CD4-positive, alpha-beta memory T cell (primary cell): ENCODE measurements around the gene UBR1. TPM values are rescaled to one million over a fixed set of nuclear protein-coding genes. Genes with fewer than 3 reads are reported as not detected.
A peak's percentile ranks its signal among the peaks of the same experiment; 100 is the strongest.

Source experiments
- CTCF ChIA-PET: fragments of 350-600 bp; sonication (Branson Sonifier 250); formaldehyde crosslinking; loops from one replicate; lab custom pipeline; 2021; ENCODE audit warnings: inconsistent platforms; ENCODE audit not compliant: partially characterized antibody; lab: Charles Lee
- POLR2A ChIA-PET: fragments of 350-600 bp; sonication (Branson Sonifier 250); formaldehyde crosslinking; loops from one replicate; lab custom pipeline; 2021; ENCODE audit not compliant: partially characterized antibody; lab: Charles Lee
- DNase-seq, 5 donors: peaks; one replicate each; pipeline versions ENCODE4 v3.0.0 to v3.0.0-alpha.2; 2020 to 2022; ENCODE audit warnings: mixed read lengths in 1 of 5
- H3K27ac ChIP-seq: one replicate; pipeline ENCODE4 v1.7.0; 2013; ENCODE audit warnings: low read depth, low read length
- H3K27me3 ChIP-seq: 2 replicates; pipeline ENCODE4 v1.7.0; 2013; ENCODE audit warnings: mild to moderate bottlenecking, low read length, moderate library complexity; ENCODE audit not compliant: insufficient read depth
- H3K36me3 ChIP-seq: 2 replicates; pipeline ENCODE4 v1.7.0; 2013; ENCODE audit warnings: mild to moderate bottlenecking, low read length, moderate library complexity; ENCODE audit not compliant: insufficient read depth
- H3K4me1 ChIP-seq: 2 replicates; pipeline ENCODE4 v1.7.0; 2013; ENCODE audit warnings: mild to moderate bottlenecking, low read length, moderate library complexity; ENCODE audit not compliant: insufficient read depth
- H3K4me3 ChIP-seq, 2 donors: one replicate each; pipeline ENCODE4 v1.7.0; 2013; ENCODE audit warnings: low read length in 2 of 2, mild to moderate bottlenecking in 1 of 2
- H3K9me3 ChIP-seq, 2 donors: one replicate each; pipeline ENCODE4 v1.7.0; 2013; ENCODE audit warnings: low read length in 2 of 2, control low read depth in 1 of 2; ENCODE audit not compliant: control insufficient read depth in 1 of 2
- H3K27ac Mint-ChIP-seq, 7 donors: one replicate each; pipeline ENCODE4 v1.8.0; 2020 to 2021; ENCODE audit warnings: mixed read lengths in 7 of 7, mild to moderate bottlenecking in 6 of 7, inconsistent platforms in 3 of 7, moderate library complexity in 3 of 7
- H3K27me3 Mint-ChIP-seq, 2 donors: one replicate each; pipeline ENCODE4 v1.8.0; 2020 to 2021; ENCODE audit warnings: mixed read lengths in 2 of 2
- H3K36me3 Mint-ChIP-seq, 2 donors: one replicate each; pipeline ENCODE4 v1.8.0; 2020 to 2021; ENCODE audit warnings: mixed read lengths in 2 of 2, inconsistent platforms in 1 of 2, mild to moderate bottlenecking in 1 of 2
- H3K4me1 Mint-ChIP-seq, 4 donors: one replicate each; pipeline ENCODE4 v1.8.0; 2020 to 2021; ENCODE audit warnings: mixed read lengths in 4 of 4, mild to moderate bottlenecking in 1 of 4
- H3K4me3 Mint-ChIP-seq, 8 donors: one replicate each; pipeline ENCODE4 v1.8.0; 2020 to 2021; ENCODE audit warnings: mixed read lengths in 8 of 8, mild to moderate bottlenecking in 7 of 8, moderate library complexity in 6 of 8, inconsistent platforms in 3 of 8
- H3K9me3 Mint-ChIP-seq, 8 donors: one replicate each; pipeline ENCODE4 v1.8.0; 2020 to 2021; ENCODE audit warnings: mixed read lengths in 8 of 8, mild to moderate bottlenecking in 5 of 8, inconsistent platforms in 3 of 8, moderate library complexity in 1 of 8
- intact Hi-C: fragments of 100-400 bp; cut with micrococcal nuclease; formaldehyde crosslinking; loops from one replicate; pipeline ENCODE4 v1.15.1; 2023
- polyA plus RNA-seq, 2 donors: library from polyadenylated mRNA; unstranded; fragments of 300-500 nt; fragmentation: Illumina TruSeq; gene quantifications; one replicate each; pipeline ENCODE4 v1.2.3, GENCODE V29; 2021
- total RNA-seq, 2 experiments: library from RNA; stranded (reverse); gene quantifications; one replicate each; pipeline ENCODE4 v1.2.3, GENCODE V29; 2021

UBR1 gene
- total and polyA plus RNA-seq, 4 experiments from 2014 or later, result 12.9 to 50.6 (median 33.8) TPM

DNA sequence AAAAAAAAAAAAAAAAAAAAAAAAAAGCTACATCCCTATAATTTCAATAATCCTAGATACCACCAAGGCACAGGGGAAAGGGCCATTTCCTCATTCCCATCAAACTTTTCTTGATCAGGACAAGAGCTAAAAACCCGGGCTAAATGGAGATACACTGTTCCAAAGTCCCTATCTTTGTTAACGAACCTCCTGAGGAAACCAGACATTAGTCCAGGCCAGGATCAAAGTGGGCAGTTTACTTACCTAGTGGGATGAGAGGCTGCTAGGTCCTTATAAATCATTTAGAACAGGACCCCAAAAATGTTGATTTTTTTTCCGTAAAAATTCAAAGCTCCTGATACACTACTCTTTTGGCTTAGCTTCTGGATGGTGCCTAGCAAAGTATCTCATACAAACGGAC is 35.6 kb downstream of the UBR1 start:
- Histone ChIP-seq H3K36me3 (peaks cover 51% of the 10 kb centered on the region), H3K4me1 (no peaks in the 10 kb centered on the region), H3K27ac (no peak overlapping the region), H3K27me3 (no peaks in the 10 kb centered on the region), H3K4me3 (no peak overlapping the region), H3K9me3 (no peaks in the 10 kb centered on the region)
- POLR2A ChIA-PET, result no interaction called here
- CTCF ChIA-PET, result interaction anchor here (1.2 kb wide), 1 partner anchor 134 kb away, joined by 4 read pairs; no protein-coding TSS in a partner anchor
- Mint-ChIP-seq H3K4me3 (no peak overlapping the region), H3K9me3 (no peaks in the 10 kb centered on the region), H3K27me3 (no peaks in the 10 kb centered on the region), H3K4me1 (peaks cover 0 to 2% (median 0%) of the 10 kb centered on the region in 4 donors), H3K27ac (no peak overlapping the region), H3K36me3 (peaks cover 43 to 88% of the 10 kb centered on the region in 2 donors)
- no peak for DNase-seq
- intact Hi-C loops, result no loop called here

DNA sequence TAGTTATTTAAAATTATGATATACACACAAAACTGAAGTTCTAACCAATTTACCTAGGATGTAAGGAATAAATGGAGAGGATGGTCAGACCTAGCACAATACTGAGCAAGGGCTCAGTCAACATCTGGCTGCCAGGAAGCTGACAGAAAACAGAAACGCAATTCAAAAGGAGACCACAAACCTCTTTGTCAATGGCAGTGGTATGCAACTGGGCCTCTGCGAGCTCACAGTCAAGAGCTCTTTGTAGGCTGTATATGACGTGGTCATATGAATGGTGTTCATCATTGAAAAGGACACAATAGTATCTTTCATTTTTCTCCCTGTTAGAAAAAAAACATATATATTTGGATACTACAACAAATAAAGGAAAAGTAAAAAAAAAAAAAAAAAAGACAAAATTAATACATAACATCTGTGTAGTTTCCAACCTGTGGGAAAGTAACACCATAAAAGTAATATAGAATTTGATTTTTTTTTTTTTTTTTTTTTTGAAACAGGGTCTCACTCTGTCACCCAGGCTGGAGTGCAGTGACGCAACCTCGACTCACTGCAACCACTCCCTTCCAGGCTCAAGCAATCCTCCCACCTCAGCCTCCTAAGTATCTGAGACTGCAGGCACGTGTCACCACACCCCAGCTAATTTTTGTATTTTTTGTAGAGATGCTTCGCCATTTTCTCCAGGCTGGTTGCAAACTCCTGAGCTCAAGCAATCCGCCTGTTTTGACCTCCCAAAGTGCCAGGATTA is 37.9 kb downstream of the UBR1 start:
- intact Hi-C loops, result no loop called here
- CTCF ChIA-PET, result interaction anchor here (0.7 kb wide), 1 partner anchor 24 kb away, joined by 3 read pairs; no protein-coding TSS in a partner anchor
- H3K4me3 Mint-ChIP-seq, result no peak overlapping the region
- H3K36me3 Mint-ChIP-seq, result peaks cover 46 to 79% of the 10 kb centered on the region in 2 donors
- Histone ChIP-seq H3K4me3 (no peak overlapping the region), H3K4me1 (no peaks in the 10 kb centered on the region), H3K27ac (no peak overlapping the region), H3K9me3 (no peaks in the 10 kb centered on the region), H3K27me3 (no peaks in the 10 kb centered on the region), H3K36me3 (peaks cover 36% of the 10 kb centered on the region)
- POLR2A ChIA-PET, result no interaction called here
- peaks cover 0 to 3% (median under 1%) of the 10 kb centered on the region in 4 donors for H3K4me1 Mint-ChIP-seq
- DNase-seq, result no peak
- no peaks in the 10 kb centered on the region for H3K27me3 Mint-ChIP-seq
- peak overlapping the region in 1 of 7 donors; percentile 89 for H3K27ac Mint-ChIP-seq
- H3K9me3 Mint-ChIP-seq, result no peaks in the 10 kb centered on the region

DNA sequence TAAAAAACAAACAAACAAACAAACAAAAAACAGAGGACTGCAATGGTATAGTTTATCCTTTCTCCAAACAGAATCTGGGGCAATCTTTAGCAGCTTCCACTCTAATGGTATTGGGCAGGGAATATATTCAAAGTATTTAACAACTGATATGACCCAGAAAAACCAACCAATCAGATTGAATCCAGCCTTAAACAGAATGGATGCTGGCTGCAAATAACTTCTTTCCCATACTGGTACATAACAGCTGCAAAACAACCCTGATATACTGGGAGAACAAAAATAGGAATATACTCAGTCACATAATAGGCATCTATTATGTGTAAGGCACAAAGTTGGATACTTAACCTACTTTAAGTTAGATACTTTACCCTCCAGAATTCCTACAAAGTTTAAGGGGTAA is 49.1 kb downstream of the UBR1 start:
- Mint-ChIP-seq H3K36me3 (peaks cover 49 to 75% of the 10 kb centered on the region in 2 donors), H3K4me3 (no peak overlapping the region), H3K27ac (peak overlapping the region in 2 of 7 donors; percentile 32 to 38), H3K27me3 (no peaks in the 10 kb centered on the region), H3K9me3 (no peaks in the 10 kb centered on the region), H3K4me1 (peaks cover 0 to 2% (median 0%) of the 10 kb centered on the region in 4 donors)
- no peak overlapping the region for H3K4me3 ChIP-seq
- H3K27ac ChIP-seq, result no peak overlapping the region
- no peak for DNase-seq
- ChIA-PET POLR2A (no interaction called here), CTCF (no interaction called here)
- no peaks in the 10 kb centered on the region for H3K9me3 ChIP-seq
- intact Hi-C loops, result no loop called here
- no peaks in the 10 kb centered on the region for H3K27me3 ChIP-seq
- H3K4me1 ChIP-seq, result no peaks in the 10 kb centered on the region
- H3K36me3 ChIP-seq, result peaks cover 62% of the 10 kb centered on the region

DNA sequence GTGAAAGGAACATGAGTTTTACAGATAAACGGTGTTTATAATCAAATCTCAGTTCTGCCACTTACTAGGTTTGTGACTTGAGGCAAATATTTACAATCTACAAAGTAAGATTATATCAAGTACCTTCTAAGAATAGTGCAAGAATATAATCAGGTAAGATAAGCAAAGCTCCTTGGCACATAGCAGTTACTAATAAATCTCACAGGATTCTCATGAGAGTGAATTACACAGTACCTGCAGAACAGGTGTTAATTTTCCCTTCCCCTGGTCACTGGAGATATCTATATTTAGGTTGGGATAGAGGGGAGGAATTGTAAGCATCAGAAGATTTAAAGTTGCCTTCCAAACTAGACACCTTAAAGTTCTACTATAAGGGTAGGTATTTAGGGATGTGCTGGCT is 53.0 kb downstream of the UBR1 start:
- Mint-ChIP-seq H3K36me3 (peaks cover 47 to 78% of the 10 kb centered on the region in 2 donors), H3K27me3 (no peaks in the 10 kb centered on the region), H3K4me3 (no peak overlapping the region), H3K9me3 (no peaks in the 10 kb centered on the region), H3K27ac (no peak overlapping the region), H3K4me1 (peaks cover 0 to 4% (median 2%) of the 10 kb centered on the region in 4 donors)
- no peaks in the 10 kb centered on the region for H3K9me3 ChIP-seq
- H3K36me3 ChIP-seq, result peaks cover 41% of the 10 kb centered on the region
- no peak overlapping the region for H3K4me3 ChIP-seq
- POLR2A ChIA-PET, result no interaction called here
- intact Hi-C loops, result no loop called here
- CTCF ChIA-PET, result no interaction called here
- no peaks in the 10 kb centered on the region for H3K27me3 ChIP-seq
- no peak for DNase-seq
- H3K4me1 ChIP-seq, result no peaks in the 10 kb centered on the region
- no peak overlapping the region for H3K27ac ChIP-seq

DNA sequence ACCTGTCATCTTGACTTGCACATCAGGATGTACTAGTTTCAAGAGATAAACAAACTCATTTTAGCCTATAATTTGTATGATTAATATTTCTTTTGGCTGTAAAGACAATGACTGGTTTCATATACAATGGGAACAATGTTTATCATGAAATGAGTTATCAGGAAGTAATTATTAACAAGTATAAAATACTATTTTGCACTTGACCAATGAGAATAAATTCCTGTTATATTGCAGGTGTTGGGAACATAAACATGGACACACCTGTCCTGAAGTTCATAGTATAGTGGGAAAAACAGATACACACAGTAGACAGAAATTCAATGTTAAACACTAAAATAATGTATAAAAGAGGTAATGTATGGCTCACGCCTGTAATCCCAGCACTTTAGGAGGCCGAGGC is 56.9 kb downstream of the UBR1 start:
- peaks cover 52 to 74% of the 10 kb centered on the region in 2 donors for H3K36me3 Mint-ChIP-seq

DNA sequence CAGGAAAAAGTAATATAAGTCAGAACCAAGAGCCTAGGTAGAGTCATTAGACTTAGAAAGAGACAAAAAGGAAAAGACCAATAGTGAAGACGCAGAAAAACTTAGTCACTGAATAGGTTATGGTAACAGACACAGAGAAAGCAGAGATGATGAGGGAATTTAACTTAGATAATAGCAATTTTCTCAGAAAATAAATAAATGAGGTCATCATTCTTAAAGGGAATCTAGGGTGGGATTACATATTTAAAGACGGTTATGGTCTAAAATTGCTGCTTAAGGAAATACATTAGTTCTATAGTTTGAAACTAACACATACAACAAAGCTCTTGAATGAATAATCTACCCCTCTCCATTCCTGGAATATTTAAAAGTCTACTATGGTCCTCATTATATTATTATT is 59.4 kb downstream of the UBR1 start:
- no peaks in the 10 kb centered on the region for H3K4me1 ChIP-seq
- no peak overlapping the region for H3K4me3 Mint-ChIP-seq
- POLR2A ChIA-PET, result no interaction called here

More for the DNA sequence above, 56.9 kb downstream of the UBR1 start:
- H3K4me1 ChIP-seq, result no peaks in the 10 kb centered on the region
- ChIA-PET POLR2A (interaction anchor here (0.8 kb wide), 1 partner anchor 17 kb away, joined by 3 read pairs; no protein-coding TSS in a partner anchor), CTCF (no interaction called here)
- no peaks in the 10 kb centered on the region for H3K9me3 Mint-ChIP-seq
- no peaks in the 10 kb centered on the region for H3K27me3 Mint-ChIP-seq
- H3K27ac ChIP-seq, result no peak overlapping the region
- no peaks in the 10 kb centered on the region for H3K9me3 ChIP-seq
- no peak for DNase-seq
- H3K4me3 ChIP-seq, result no peak overlapping the region
- intact Hi-C loops, result no loop called here
- peaks cover 33% of the 10 kb centered on the region for H3K36me3 ChIP-seq
- H3K27ac Mint-ChIP-seq, result peak overlapping the region in 2 of 7 donors; percentile 7 to 65
- no peaks in the 10 kb centered on the region for H3K27me3 ChIP-seq
- peaks cover 0 to 4% (median 2%) of the 10 kb centered on the region in 4 donors for H3K4me1 Mint-ChIP-seq
- H3K4me3 Mint-ChIP-seq, result no peak overlapping the region

DNA sequence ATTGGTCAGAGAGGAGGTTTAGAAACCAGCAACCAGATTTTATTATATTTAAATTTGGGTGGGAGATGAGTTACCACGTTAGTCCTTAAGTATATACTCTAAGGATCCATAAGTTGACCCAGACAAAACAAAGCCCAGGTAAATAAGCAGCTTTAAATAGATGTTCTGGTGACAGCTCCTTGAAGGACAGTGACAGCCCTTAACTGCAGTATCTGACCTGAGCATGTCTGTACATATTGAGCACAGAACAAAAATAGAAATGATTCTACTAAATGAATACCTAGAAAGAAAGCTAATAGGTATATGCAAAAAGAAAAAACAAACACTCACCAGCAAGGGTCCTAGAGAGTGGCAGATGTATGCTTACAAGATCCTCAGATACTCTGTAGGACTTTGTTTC is 63.0 kb downstream of the UBR1 start:
- POLR2A ChIA-PET, result no interaction called here

More for the DNA sequence above, 59.4 kb downstream of the UBR1 start:
- Mint-ChIP-seq H3K9me3 (peaks cover 0 to 3% (median 0%) of the 10 kb centered on the region in 8 donors), H3K36me3 (peaks cover 66 to 80% of the 10 kb centered on the region in 2 donors), H3K4me1 (peaks cover 0 to 6% (median 4%) of the 10 kb centered on the region in 4 donors), H3K27me3 (no peaks in the 10 kb centered on the region), H3K27ac (no peak overlapping the region)
- Histone ChIP-seq H3K36me3 (peaks cover 38% of the 10 kb centered on the region), H3K27me3 (no peaks in the 10 kb centered on the region), H3K4me3 (no peak overlapping the region), H3K27ac (no peak overlapping the region), H3K9me3 (no peaks in the 10 kb centered on the region)
- no peak for DNase-seq
- intact Hi-C loops, result no loop called here
- CTCF ChIA-PET, result no interaction called here

More for the DNA sequence above, 63.0 kb downstream of the UBR1 start:
- peaks cover 30% of the 10 kb centered on the region for H3K36me3 ChIP-seq
- no peaks in the 10 kb centered on the region for H3K4me1 ChIP-seq
- no peaks in the 10 kb centered on the region for H3K9me3 ChIP-seq
- no peaks in the 10 kb centered on the region for H3K27me3 ChIP-seq
- H3K4me3 ChIP-seq, result no peak overlapping the region
- Mint-ChIP-seq H3K27me3 (no peaks in the 10 kb centered on the region), H3K9me3 (peaks cover 0 to 6% (median 0%) of the 10 kb centered on the region in 8 donors), H3K36me3 (peaks cover 72 to 79% of the 10 kb centered on the region in 2 donors), H3K27ac (no peak overlapping the region), H3K4me3 (no peak overlapping the region), H3K4me1 (peaks cover 0 to 6% (median under 1%) of the 10 kb centered on the region in 4 donors)
- no peak overlapping the region for H3K27ac ChIP-seq
- CTCF ChIA-PET, result no interaction called here
- DNase-seq, result no peak
- intact Hi-C loops, result no loop called here
